SU-DHL-6 (cell line): ENCODE data around the gene COL4A2.

Experiments used
- CTCF ChIP-seq: fragments of 200-600 bp; sonication (generic); IDR thresholded peaks from one replicate; pipeline ENCODE4 v1.5.1; 2017; ENCODE audit warnings: antibody characterized with exemption, mild to moderate bottlenecking, low read length, moderate library complexity; ENCODE audit not compliant: insufficient read depth, poor library complexity, severe bottlenecking
- EZH2phosphoT487 ChIP-seq: fragments of 200-600 bp; sonication (generic), shearing (Covaris generic); conservative IDR thresholded peaks from 2 replicates; pipeline ENCODE4 v1.6.1; 2018; ENCODE audit warnings: mild to moderate bottlenecking, antibody characterized with exemption, low read length, moderate library complexity, mixed read lengths

GRCh38 chr13:110374431-110375370, 67.6 kb downstream of the COL4A2 start:
- TF ChIP-seq CTCF (no peak), EZH2phosphoT487 (no peak)
